ENCODE data around the gene MIER1.

GRCh38 chr1:66945316-66945715 lies 20.5 kb downstream of the MIER1 start:
- TF ChIP-seq TCF15 (CRISPR knock-in tag; IDR thresholded peaks at IDR 0.05) (no peak), STAT6 (CRISPR knock-in tag; IDR thresholded peaks at IDR 0.05) (no peak), KAT8 (IDR thresholded peaks at IDR 0.05; ENCODE audit: low read depth) (no peak), TARDBP (IDR thresholded peaks at IDR 0.05) (no peak), POLR2A (conservative IDR thresholded peaks at IDR 0.05) (no peak), ZNF124 (CRISPR knock-in tag; IDR thresholded peaks at IDR 0.05) (no peak), MAX (CRISPR knock-in tag; IDR thresholded peaks at IDR 0.05) (no peak)

Data from K562 (cell line).